Sigmoid colon (tissue), 7 donors: Measurements from ENCODE around the gene CACNA1F. TPM values are rescaled to one million over a fixed set of nuclear protein-coding genes. Genes with fewer than 3 reads are reported as not detected.
A peak's percentile ranks its signal among the peaks of the same experiment; 100 is the strongest.

Experiments used
- DNase-seq: peaks from one replicate; pipeline ENCODE4 v3.0.0-alpha.2; 2019
- H3K27ac ChIP-seq, 4 donors: fragments of 200-600 bp; sonication (generic); one replicate each; pipeline ENCODE4 v1.5.1; 2016 to 2019; ENCODE audit warnings: mild to moderate bottlenecking in 1 of 4
- H3K27me3 ChIP-seq, 3 donors: fragments of 200-600 bp; sonication (generic); one replicate each; pipeline ENCODE4 v1.5.1; 2019; ENCODE audit warnings: mild to moderate bottlenecking in 1 of 3
- H3K36me3 ChIP-seq, 4 donors: fragments of 200-600 bp; sonication (generic); one replicate each; pipeline ENCODE4 v1.5.1; 2016 to 2019
- H3K4me1 ChIP-seq, 4 donors: fragments of 200-600 bp; sonication (generic); one replicate each; pipeline ENCODE4 v1.5.1; 2017 to 2019
- H3K4me3 ChIP-seq, 4 donors: fragments of 200-600 bp; sonication (generic); one replicate each; pipeline ENCODE4 v1.5.1; 2017 to 2019; ENCODE audit warnings: mild to moderate bottlenecking in 2 of 4, moderate library complexity in 1 of 4
- H3K9me3 ChIP-seq, 4 donors: fragments of 200-600 bp in 3 of 4; sonication (generic) in 3 of 4; one replicate each; pipeline versions ENCODE4 v1.5.1 to v1.6.1; 2013 to 2019
- CTCF ChIP-seq, 4 experiments: fragments of 450-650 bp in 3 of 4; fragments of 200-600 bp in 1 of 4; IDR thresholded peaks; one replicate each; pipeline ENCODE4 v1.5.1; 2016 to 2019; ENCODE audit warnings: antibody characterized with exemption in 4 of 4, mild to moderate bottlenecking in 3 of 4, moderate library complexity in 2 of 4
- EP300 ChIP-seq, 4 donors: sonication (generic); formaldehyde crosslinking; IDR thresholded peaks; one replicate each; pipeline ENCODE4 v1.6.1; 2017; ENCODE audit warnings: antibody characterized with exemption in 4 of 4
- POLR2A ChIP-seq, 2 donors: fragments of 450-650 bp; IDR thresholded peaks; one replicate each; pipeline ENCODE4 v1.6.1; 2016; ENCODE audit warnings: antibody characterized with exemption in 2 of 2, mild to moderate bottlenecking in 2 of 2, moderate library complexity in 2 of 2
- POLR2AphosphoS5 ChIP-seq, 4 donors: sonication (generic); formaldehyde crosslinking; IDR thresholded peaks; one replicate each; pipeline ENCODE4 v1.6.1; 2017; ENCODE audit warnings: antibody characterized with exemption in 4 of 4
- WGBS, 2 donors: extraction: QIAGEN DNeasy Blood & Tissue Kit; methylation state at CpG; one replicate each; pipeline ENCODE4 v1.1.7; 2013; 5-methylcytosine and 5-hydroxymethylcytosine counted together
- intact Hi-C: fragments of 100-400 bp; cut with DNase I; formaldehyde crosslinking; loops from one replicate; pipeline ENCODE4 v1.15.1; 2023
- polyA plus RNA-seq, 3 donors: library from polyadenylated mRNA; stranded (reverse); fragments of 200-250 nt; gene quantifications; one replicate each; pipeline ENCODE4 v1.2.3, GENCODE V29; 2013
- total RNA-seq, 4 donors: library from RNA; depleted of rRNA; stranded (reverse); fragments of >200 nt; gene quantifications; one replicate each; pipeline ENCODE4 v1.1.0, GENCODE V29; 2016
- donor health status: healthy with polysubstance abuse.
- donor health status: Bipolar disorder and iron deficiency.
- donor health status: healthy.

Gene CACNA1F
- total and polyA plus RNA-seq, 7 donors: under 0.01 to 0.70 (median 0.15) TPM; not detected in 3

GRCh38 chrX:49271341-49271740 is 38.2 kb upstream of the CACNA1F start:
- Histone ChIP-seq H3K4me1 (peaks cover 0 to 33% (median 22%) of the 10 kb centered on the region in 4 donors), H3K27me3 (no peaks in the 10 kb centered on the region), H3K27ac (peak overlapping the region in 1 of 4 donors; percentile 93), H3K36me3 (no peaks in the 10 kb centered on the region), H3K4me3 (peak overlapping the region in 1 of 4 donors; percentile 77), H3K9me3 (no peaks in the 10 kb centered on the region)
- peak; percentile 37 for DNase-seq
- TF ChIP-seq CTCF (IDR thresholded peaks at IDR 0.05) (no peak), EP300 (IDR thresholded peaks at IDR 0.05) (no peak), POLR2A (IDR thresholded peaks at IDR 0.05) (no peak), POLR2AphosphoS5 (IDR thresholded peaks at IDR 0.05) (no peak)
- 62 to 76% methylated on average over 2 of the region's 2 CpGs for WGBS, 2 donors
- intact Hi-C loops: loop anchor here (2.0 kb wide), 1 partner anchor 71 kb away; the partner anchor contains the start of gene SYP

- H3K27ac ChIP-seq: peak overlapping the region; percentile 87 to 93 (median 90)
- 52 to 61% methylated on average over 66 of the region's 66 CpGs for WGBS, 2 donors
- H3K9me3 ChIP-seq: no peaks in the 10 kb centered on the region
- no peak for TF ChIP-seq EP300 (IDR thresholded peaks at IDR 0.05)
- no peak for TF ChIP-seq CTCF (IDR thresholded peaks at IDR 0.05)
- no peak for TF ChIP-seq POLR2AphosphoS5 (IDR thresholded peaks at IDR 0.05)
- no peak for TF ChIP-seq POLR2A (IDR thresholded peaks at IDR 0.05)
- no peak for DNase-seq
- H3K4me3 ChIP-seq: peak overlapping the region; percentile 53 to 77 (median 75)
- H3K36me3 ChIP-seq: no peaks in the 10 kb centered on the region
- peaks cover 0 to 33% (median 22%) of the 10 kb centered on the region in 4 donors for H3K4me1 ChIP-seq
- no peaks in the 10 kb centered on the region for H3K27me3 ChIP-seq
- intact Hi-C loops: loop anchor here (2.0 kb wide), 1 partner anchor 70 kb away; the partner anchor contains the start of gene SYP
Measured at GRCh38 chrX:49270249-49270921, 37.2 kb upstream of the CACNA1F start.

GRCh38 chrX:49269767-49270248 is 36.7 kb upstream of the CACNA1F start, which contains the start of gene PPP1R3F:
Gene PPP1R3F, plus strand, starts transcription at chrX:49269793. Its CDS starts 77 bp downstream, at chrX:49269870.
- intact Hi-C loops: loop anchor here (2.0 kb wide), 2 partner anchors 33 to 69 kb away; partner anchors contain the start of gene SYP
- 1% methylated on average over 70 of the region's 70 CpGs for WGBS, 2 donors
- no peaks in the 10 kb centered on the region for H3K9me3 ChIP-seq
- peak within 1 kb of the TSS; percentile 53 to 77 (median 75) for H3K4me3 ChIP-seq
- TF ChIP-seq POLR2AphosphoS5 (IDR thresholded peaks at IDR 0.05): peak in 2 of 4 donors; percentile 74 to 81
- TF ChIP-seq POLR2A (IDR thresholded peaks at IDR 0.05): no peak
- peaks cover 0 to 33% (median 22%) of the 10 kb centered on the region in 4 donors for H3K4me1 ChIP-seq
- no peak for DNase-seq
- H3K27ac ChIP-seq: peak within 1 kb of the TSS; percentile 87 to 93 (median 90)
- H3K27me3 ChIP-seq: no peaks in the 10 kb centered on the region
- H3K36me3 ChIP-seq: no peaks in the 10 kb centered on the region

- Histone ChIP-seq H3K36me3 (no peaks in the 10 kb centered on the region), H3K27ac (peak overlapping the region; percentile 87 to 93 (median 90)), H3K4me1 (peaks cover 0 to 33% (median 22%) of the 10 kb centered on the region in 4 donors), H3K4me3 (peak overlapping the region; percentile 40 to 77 (median 75)), H3K9me3 (no peaks in the 10 kb centered on the region), H3K27me3 (no peaks in the 10 kb centered on the region)
- DNase-seq: peak; percentile 99
- 0% methylated on average over 45 of the region's 45 CpGs for WGBS, 2 donors
- intact Hi-C loops: loop anchor here (2.0 kb wide), 1 partner anchor 32 kb away; no protein-coding TSS in a partner anchor
- TF ChIP-seq POLR2AphosphoS5 (IDR thresholded peaks at IDR 0.05): peak; percentile 62 to 82 (median 78)
- TF ChIP-seq EP300 (IDR thresholded peaks at IDR 0.05): no peak
- TF ChIP-seq POLR2A (IDR thresholded peaks at IDR 0.05): peak; percentile 45 to 67
- no peak for TF ChIP-seq CTCF (IDR thresholded peaks at IDR 0.05)
Measured at GRCh38 chrX:49269010-49269766, 36.0 kb upstream of the CACNA1F start.
